Central memory CD8-positive, alpha-beta T cell (primary cell): ENCODE measurements around the gene STAB2.

Source experiments
- ATAC-seq: fragments of 150-1000 bp; cut with Tn5 transposase; replicated peaks from 2 replicates; pipeline ENCODE4 v1.10.0; 2022; ENCODE audit warnings: mild to moderate bottlenecking, moderate FRiP score, moderate number of reproducible peaks; ENCODE audit not compliant: poor library complexity, severe bottlenecking; ENCODE audit errors: extremely low read depth
- DNase-seq, 2 donors: peaks; one replicate each; pipeline ENCODE4 v3.0.0; 2021; ENCODE audit warnings: low spot score in 2 of 2
- H3K27ac Mint-ChIP-seq: one replicate; pipeline ENCODE4 v1.8.0; 2022; ENCODE audit warnings: low read depth, mild to moderate bottlenecking, moderate library complexity, mixed read lengths
- H3K27me3 Mint-ChIP-seq: one replicate; pipeline ENCODE4 v1.8.0; 2022; ENCODE audit warnings: mixed read lengths
- H3K36me3 Mint-ChIP-seq: one replicate; pipeline ENCODE4 v1.8.0; 2022; ENCODE audit warnings: mild to moderate bottlenecking, moderate library complexity, mixed read lengths; ENCODE audit not compliant: insufficient read depth
- H3K4me1 Mint-ChIP-seq: one replicate; pipeline ENCODE4 v1.8.0; 2022; ENCODE audit warnings: mixed read lengths
- H3K4me3 Mint-ChIP-seq: one replicate; pipeline ENCODE4 v1.8.0; 2022; ENCODE audit warnings: mild to moderate bottlenecking, moderate library complexity, mixed read lengths
- H3K9me3 Mint-ChIP-seq: one replicate; pipeline ENCODE4 v1.8.0; 2022; ENCODE audit warnings: mixed read lengths

The STAB2 gene

GRCh38 chr12:103771466-103771865, 184.4 kb downstream of the STAB2 start:
- Mint-ChIP-seq H3K36me3 (peaks cover 3% of the 10 kb centered on the region), H3K4me1 (no peaks in the 10 kb centered on the region), H3K4me3 (no peak overlapping the region), H3K9me3 (no peaks in the 10 kb centered on the region), H3K27me3 (no peaks in the 10 kb centered on the region), H3K27ac (no peak overlapping the region)
- DNase-seq = no peak
- ATAC-seq = no peak

- no peak overlapping the region for H3K4me3 Mint-ChIP-seq
- H3K27ac Mint-ChIP-seq = no peak overlapping the region
- peaks cover 2% of the 10 kb centered on the region for H3K36me3 Mint-ChIP-seq
- ATAC-seq = no peak
- DNase-seq = no peak
- no peaks in the 10 kb centered on the region for H3K4me1 Mint-ChIP-seq
- no peaks in the 10 kb centered on the region for H3K9me3 Mint-ChIP-seq
- H3K27me3 Mint-ChIP-seq = no peaks in the 10 kb centered on the region
Measured at GRCh38 chr12:103772367-103773108, 185.5 kb downstream of the STAB2 start.

GRCh38 chr12:103773109-103773910, 186.2 kb downstream of the STAB2 start:
- DNase-seq (no peak), ATAC-seq (no peak)
- no peak overlapping the region for H3K27ac Mint-ChIP-seq
- H3K4me1 Mint-ChIP-seq = no peaks in the 10 kb centered on the region
- peaks cover 5% of the 10 kb centered on the region for H3K36me3 Mint-ChIP-seq
- no peaks in the 10 kb centered on the region for H3K27me3 Mint-ChIP-seq
- H3K9me3 Mint-ChIP-seq = no peaks in the 10 kb centered on the region
- H3K4me3 Mint-ChIP-seq = no peak overlapping the region

GRCh38 chr12:103774977-103775560, 188.0 kb downstream of the STAB2 start:
- ATAC-seq (no peak), DNase-seq (no peak)
- Mint-ChIP-seq H3K27ac (no peak overlapping the region), H3K27me3 (no peaks in the 10 kb centered on the region), H3K9me3 (no peaks in the 10 kb centered on the region), H3K36me3 (peaks cover 8% of the 10 kb centered on the region), H3K4me3 (no peak overlapping the region), H3K4me1 (no peaks in the 10 kb centered on the region)

GRCh38 chr12:103778781-103779180, 191.7 kb downstream of the STAB2 start:
- Mint-ChIP-seq H3K36me3 (peaks cover 13% of the 10 kb centered on the region), H3K27ac (no peak overlapping the region), H3K9me3 (no peaks in the 10 kb centered on the region), H3K27me3 (no peaks in the 10 kb centered on the region), H3K4me3 (no peak overlapping the region), H3K4me1 (no peaks in the 10 kb centered on the region)
- DNase-seq (no peak), ATAC-seq (no peak)

- peaks cover 14% of the 10 kb centered on the region for H3K36me3 Mint-ChIP-seq
- H3K27ac Mint-ChIP-seq = no peak overlapping the region
- no peaks in the 10 kb centered on the region for H3K9me3 Mint-ChIP-seq
- H3K27me3 Mint-ChIP-seq = no peaks in the 10 kb centered on the region
- no peak overlapping the region for H3K4me3 Mint-ChIP-seq
- no peak for DNase-seq
- H3K4me1 Mint-ChIP-seq = no peaks in the 10 kb centered on the region
- ATAC-seq = no peak
Measured at GRCh38 chr12:103779410-103780092, 192.5 kb downstream of the STAB2 start.

- peaks cover 14% of the 10 kb centered on the region for H3K36me3 Mint-ChIP-seq
- ATAC-seq (no peak), DNase-seq (no peak)
- H3K27ac Mint-ChIP-seq = no peak overlapping the region
- H3K4me3 Mint-ChIP-seq = no peak overlapping the region
- no peaks in the 10 kb centered on the region for H3K27me3 Mint-ChIP-seq
- no peaks in the 10 kb centered on the region for H3K4me1 Mint-ChIP-seq
- no peaks in the 10 kb centered on the region for H3K9me3 Mint-ChIP-seq
Measured at GRCh38 chr12:103780093-103780440, 193.0 kb downstream of the STAB2 start.

- ATAC-seq (no peak), DNase-seq (no peak)
- Mint-ChIP-seq H3K36me3 (peaks cover 16% of the 10 kb centered on the region), H3K4me3 (no peak overlapping the region), H3K27ac (no peak overlapping the region), H3K4me1 (no peaks in the 10 kb centered on the region), H3K27me3 (no peaks in the 10 kb centered on the region), H3K9me3 (no peaks in the 10 kb centered on the region)
Measured at GRCh38 chr12:103780992-103781391, 193.9 kb downstream of the STAB2 start.

GRCh38 chr12:103782399-103782798, 195.3 kb downstream of the STAB2 start:
- Mint-ChIP-seq H3K27me3 (no peaks in the 10 kb centered on the region), H3K9me3 (no peaks in the 10 kb centered on the region), H3K27ac (no peak overlapping the region), H3K4me3 (no peak overlapping the region), H3K36me3 (peaks cover 15% of the 10 kb centered on the region), H3K4me1 (no peaks in the 10 kb centered on the region)
- ATAC-seq = no peak
- DNase-seq = no peak

GRCh38 chr12:103783744-103784664, 196.9 kb downstream of the STAB2 start:
- Mint-ChIP-seq H3K36me3 (peaks cover 13% of the 10 kb centered on the region), H3K4me3 (no peak overlapping the region), H3K4me1 (no peaks in the 10 kb centered on the region), H3K27ac (no peak overlapping the region), H3K9me3 (no peaks in the 10 kb centered on the region), H3K27me3 (no peaks in the 10 kb centered on the region)
- ATAC-seq (no peak), DNase-seq (no peak)

- no peaks in the 10 kb centered on the region for H3K4me1 Mint-ChIP-seq
- no peak overlapping the region for H3K27ac Mint-ChIP-seq
- DNase-seq = no peak
- H3K9me3 Mint-ChIP-seq = no peaks in the 10 kb centered on the region
- no peak overlapping the region for H3K4me3 Mint-ChIP-seq
- no peak for ATAC-seq
- H3K27me3 Mint-ChIP-seq = no peaks in the 10 kb centered on the region
- peaks cover 9% of the 10 kb centered on the region for H3K36me3 Mint-ChIP-seq
Measured at GRCh38 chr12:103785243-103786031, 198.4 kb downstream of the STAB2 start.
